Activated naive CD4-positive, alpha-beta T cell treated with anti-CD3 and anti-CD28 coated beads, Interleukin-2, amount 50 U/mL, for 72 hours (primary cell): ENCODE measurements around the gene ZC3H7A. TPM values are rescaled to one million over a fixed set of nuclear protein-coding genes. Genes with fewer than 3 reads are reported as not detected.
"Not testable (repeated sequence)": the region's sequence is repeated elsewhere in the genome, so short reads cannot be mapped to it uniquely, and the experiment has no call there.

Experiments used
- ATAC-seq, 2 donors: fragments of 150-1000 bp; cut with Tn5 transposase; 2 replicates each; pipeline ENCODE4 v1.10.0; 2021; ENCODE audit warnings: mild to moderate bottlenecking in 2 of 2, moderate library complexity in 2 of 2
- DNase-seq, 2 donors: peaks; one replicate each; pipeline ENCODE4 v3.0.0; 2021 to 2022; ENCODE audit warnings: low spot score in 2 of 2
- H3K27ac Mint-ChIP-seq, 2 donors: one replicate each; pipeline ENCODE4 v1.8.0; 2022; ENCODE audit warnings: mild to moderate bottlenecking in 2 of 2, mixed read lengths in 2 of 2
- H3K36me3 Mint-ChIP-seq, 2 donors: one replicate each; pipeline ENCODE4 v1.8.0; 2022; ENCODE audit warnings: mixed read lengths in 2 of 2
- H3K9me3 Mint-ChIP-seq, 2 donors: one replicate each; pipeline ENCODE4 v1.8.0; 2022; ENCODE audit warnings: mixed read lengths in 2 of 2
- total RNA-seq, 2 donors: library from RNA; stranded (reverse); gene quantifications; one replicate each; pipeline ENCODE4 v1.2.3, GENCODE V29; 2022

ZC3H7A gene, protein sequence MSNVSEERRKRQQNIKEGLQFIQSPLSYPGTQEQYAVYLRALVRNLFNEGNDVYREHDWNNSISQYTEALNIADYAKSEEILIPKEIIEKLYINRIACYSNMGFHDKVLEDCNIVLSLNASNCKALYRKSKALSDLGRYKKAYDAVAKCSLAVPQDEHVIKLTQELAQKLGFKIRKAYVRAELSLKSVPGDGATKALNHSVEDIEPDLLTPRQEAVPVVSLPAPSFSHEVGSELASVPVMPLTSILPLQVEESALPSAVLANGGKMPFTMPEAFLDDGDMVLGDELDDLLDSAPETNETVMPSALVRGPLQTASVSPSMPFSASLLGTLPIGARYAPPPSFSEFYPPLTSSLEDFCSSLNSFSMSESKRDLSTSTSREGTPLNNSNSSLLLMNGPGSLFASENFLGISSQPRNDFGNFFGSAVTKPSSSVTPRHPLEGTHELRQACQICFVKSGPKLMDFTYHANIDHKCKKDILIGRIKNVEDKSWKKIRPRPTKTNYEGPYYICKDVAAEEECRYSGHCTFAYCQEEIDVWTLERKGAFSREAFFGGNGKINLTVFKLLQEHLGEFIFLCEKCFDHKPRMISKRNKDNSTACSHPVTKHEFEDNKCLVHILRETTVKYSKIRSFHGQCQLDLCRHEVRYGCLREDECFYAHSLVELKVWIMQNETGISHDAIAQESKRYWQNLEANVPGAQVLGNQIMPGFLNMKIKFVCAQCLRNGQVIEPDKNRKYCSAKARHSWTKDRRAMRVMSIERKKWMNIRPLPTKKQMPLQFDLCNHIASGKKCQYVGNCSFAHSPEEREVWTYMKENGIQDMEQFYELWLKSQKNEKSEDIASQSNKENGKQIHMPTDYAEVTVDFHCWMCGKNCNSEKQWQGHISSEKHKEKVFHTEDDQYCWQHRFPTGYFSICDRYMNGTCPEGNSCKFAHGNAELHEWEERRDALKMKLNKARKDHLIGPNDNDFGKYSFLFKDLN
- 100 to 1,000 TPM; 108 to 150 TPM for total RNA-seq

DNA sequence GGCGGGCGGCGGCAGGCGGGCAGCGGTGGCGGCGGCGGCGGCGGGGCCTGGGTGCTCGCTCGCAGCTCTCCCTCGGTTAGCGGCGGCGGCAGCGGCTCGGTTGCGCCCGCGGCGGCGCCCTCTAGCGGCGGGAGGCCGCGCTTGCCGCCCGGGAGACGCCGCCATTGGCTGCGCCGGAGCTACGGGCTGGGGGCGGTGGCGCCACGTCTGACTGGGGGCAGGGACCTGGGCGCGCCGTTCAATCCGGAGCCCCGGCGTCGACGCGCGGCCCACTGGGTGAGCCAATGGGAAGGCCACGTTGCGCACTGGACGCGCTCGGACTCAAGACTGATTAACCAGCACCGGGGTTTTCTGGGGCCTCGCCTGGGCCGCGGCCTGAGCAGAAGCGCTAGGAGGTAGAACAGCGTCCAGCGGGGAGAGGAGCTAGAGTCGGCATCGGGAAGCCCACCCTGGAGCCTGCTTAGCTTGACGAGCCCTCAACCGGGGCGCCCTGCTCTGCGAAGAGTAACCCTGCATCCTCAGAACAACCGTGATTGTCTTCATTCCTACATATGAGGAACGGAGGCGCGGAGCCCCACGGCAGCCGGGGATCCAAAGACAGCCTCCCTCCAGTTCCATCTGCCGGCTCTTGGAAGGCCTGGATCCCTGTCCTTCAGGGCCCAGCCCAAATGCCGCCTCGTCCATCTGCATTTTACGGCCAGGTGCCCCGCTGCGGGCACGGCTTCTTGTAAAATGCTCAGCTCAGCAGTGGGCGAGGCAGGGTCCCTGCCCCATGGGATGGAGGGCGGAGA is at the start of gene ZC3H7A:
Gene ZC3H7A, minus strand, starts transcription at position 93 of the 791 bp plus-strand sequence. CDS start 14,904 bp downstream, outside the sequence.
- peak within 1 kb of the TSS; percentile 94 to 99 for H3K27ac Mint-ChIP-seq
- ATAC-seq = peak; percentile 96 to 97
- H3K9me3 Mint-ChIP-seq = no peaks in the 10 kb centered on the region
- DNase-seq = peak; percentile 96
- H3K36me3 Mint-ChIP-seq = peaks cover 27 to 37% of the 10 kb centered on the region in 2 donors

DNA sequence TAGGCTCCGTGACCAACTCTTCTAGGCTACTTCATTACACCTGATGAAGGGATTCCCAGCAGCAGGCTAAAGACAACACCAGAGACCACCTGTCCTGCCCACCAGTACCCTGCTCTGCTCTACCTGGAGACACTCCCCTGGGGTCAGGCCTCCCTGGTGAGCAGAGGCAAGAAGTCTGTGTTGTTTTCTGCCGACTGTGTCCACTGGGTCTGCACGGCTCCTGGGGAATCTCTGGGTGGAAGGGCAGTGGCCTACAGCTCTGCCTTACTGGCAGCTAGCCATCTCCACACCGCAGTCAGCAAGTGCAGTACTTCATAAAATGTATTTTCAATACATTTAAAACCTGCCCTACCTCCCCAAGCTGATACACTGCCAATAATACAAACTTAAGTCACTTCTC is 47.4 kb upstream of the ZC3H7A start:
- no peak for ATAC-seq
- no peak for DNase-seq
- peak overlapping the region; percentile 28 to 93 for H3K27ac Mint-ChIP-seq
- peaks cover 19 to 48% of the 10 kb centered on the region in 2 donors for H3K36me3 Mint-ChIP-seq
- H3K9me3 Mint-ChIP-seq = no peaks in the 10 kb centered on the region

DNA sequence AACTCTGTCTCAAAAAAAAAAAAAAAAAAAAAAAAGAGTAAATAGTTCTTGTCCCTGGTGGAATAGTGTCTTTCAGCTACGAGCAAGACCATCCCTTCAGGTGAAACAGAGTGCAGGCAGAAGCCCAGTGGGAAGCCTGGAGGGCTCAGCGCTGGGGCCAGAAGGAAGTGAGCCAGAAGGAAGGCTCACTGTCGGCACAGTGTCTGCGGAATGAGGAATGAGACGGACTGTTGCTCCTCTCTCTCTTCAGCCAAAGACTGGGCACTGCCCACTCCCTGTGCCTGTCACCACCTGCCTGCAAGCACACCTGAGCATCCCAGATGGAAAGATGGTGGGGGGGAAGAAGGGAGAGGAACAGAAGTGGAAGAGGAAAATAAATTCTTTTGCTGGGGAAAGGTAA is 46.8 kb upstream of the ZC3H7A start:
- peaks cover 16 to 44% of the 10 kb centered on the region in 2 donors for H3K36me3 Mint-ChIP-seq
- no peak for ATAC-seq

DNA sequence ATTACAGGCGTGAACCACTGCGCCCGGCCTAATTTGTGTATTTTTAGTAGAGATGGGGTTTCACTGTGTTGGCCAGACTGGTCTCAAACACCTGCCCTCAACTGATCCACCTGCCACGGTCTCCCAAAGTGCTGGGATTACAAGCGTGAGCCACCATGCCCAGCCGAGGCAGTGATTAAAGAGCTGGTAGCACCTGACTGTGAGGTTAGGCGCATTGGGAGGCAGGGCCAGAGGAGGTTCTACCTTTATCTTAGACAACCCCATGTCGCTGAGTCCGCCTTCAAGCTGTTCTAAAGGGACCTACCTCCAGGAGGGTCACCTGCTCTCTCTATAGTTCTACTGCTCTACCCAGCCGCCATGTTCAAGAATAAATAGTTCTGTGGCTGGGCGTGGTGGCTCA is 46.1 kb upstream of the ZC3H7A start:
- DNase-seq = no peak
- H3K27ac Mint-ChIP-seq = peak overlapping the region in 1 of 2 donors; percentile 79
- H3K36me3 Mint-ChIP-seq = peaks cover 15 to 38% of the 10 kb centered on the region in 2 donors
- H3K9me3 Mint-ChIP-seq = no peaks in the 10 kb centered on the region
- no peak for ATAC-seq

More for the DNA sequence above, 46.8 kb upstream of the ZC3H7A start:
- Mint-ChIP-seq H3K9me3 (no peaks in the 10 kb centered on the region), H3K27ac (no peak overlapping the region)
- no peak for DNase-seq

DNA sequence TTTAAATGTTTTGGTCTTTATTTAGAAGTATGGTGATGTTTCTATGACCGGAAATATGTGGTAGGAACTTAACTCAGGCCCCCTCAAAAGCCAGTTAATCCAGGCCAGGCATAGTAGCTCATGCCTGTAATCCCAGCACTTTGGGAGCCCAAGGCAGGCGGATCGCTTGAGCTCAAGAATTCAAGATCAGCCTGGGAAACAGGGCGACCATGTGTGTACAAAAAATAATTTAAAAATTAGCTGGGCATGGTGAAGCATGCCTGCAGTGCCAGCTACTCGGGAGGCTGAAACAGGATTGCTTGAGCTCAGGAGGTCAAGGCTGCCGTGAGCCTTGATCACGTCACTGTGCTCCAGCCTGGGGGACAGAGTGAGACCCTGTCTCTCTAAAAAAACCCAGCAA is 44.0 kb upstream of the ZC3H7A start:
- H3K9me3 Mint-ChIP-seq = no peaks in the 10 kb centered on the region
- H3K36me3 Mint-ChIP-seq = peaks cover 25 to 28% of the 10 kb centered on the region in 2 donors
- ATAC-seq (no peak), DNase-seq (no peak)
- H3K27ac Mint-ChIP-seq = peak overlapping the region in 1 of 2 donors; percentile 29

DNA sequence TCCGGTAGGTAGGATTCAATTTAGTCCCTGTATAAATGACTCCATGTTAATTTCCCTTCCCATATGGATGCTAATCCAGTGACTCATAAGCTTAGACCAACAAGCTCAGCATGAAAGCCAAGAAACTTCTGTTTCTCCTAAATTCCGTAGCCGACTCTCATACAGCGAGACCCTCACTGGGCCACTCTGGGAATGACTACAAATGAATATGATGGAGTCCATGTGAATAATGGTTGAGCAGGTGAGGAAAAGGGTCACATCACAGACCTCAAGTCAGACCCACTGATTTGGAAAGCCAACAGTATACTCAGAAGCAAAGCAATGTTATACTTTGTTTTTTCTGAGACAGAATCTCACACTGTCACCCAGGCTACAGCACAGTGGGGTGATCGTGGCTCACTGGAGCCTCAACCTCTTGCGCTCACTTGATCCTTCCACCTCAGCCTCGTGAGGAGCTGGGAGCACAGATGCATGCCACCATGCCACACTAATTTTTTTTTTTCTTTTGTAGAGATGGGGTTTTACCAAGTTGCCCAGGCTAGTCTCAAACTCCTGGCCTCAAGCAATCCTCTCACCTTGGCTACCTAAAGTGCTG is 39.7 kb upstream of the ZC3H7A start:
- H3K36me3 Mint-ChIP-seq = peaks cover 14 to 18% of the 10 kb centered on the region in 2 donors
- no peak overlapping the region for H3K27ac Mint-ChIP-seq
- no peak for ATAC-seq
- no peaks in the 10 kb centered on the region for H3K9me3 Mint-ChIP-seq
- no peak for DNase-seq

DNA sequence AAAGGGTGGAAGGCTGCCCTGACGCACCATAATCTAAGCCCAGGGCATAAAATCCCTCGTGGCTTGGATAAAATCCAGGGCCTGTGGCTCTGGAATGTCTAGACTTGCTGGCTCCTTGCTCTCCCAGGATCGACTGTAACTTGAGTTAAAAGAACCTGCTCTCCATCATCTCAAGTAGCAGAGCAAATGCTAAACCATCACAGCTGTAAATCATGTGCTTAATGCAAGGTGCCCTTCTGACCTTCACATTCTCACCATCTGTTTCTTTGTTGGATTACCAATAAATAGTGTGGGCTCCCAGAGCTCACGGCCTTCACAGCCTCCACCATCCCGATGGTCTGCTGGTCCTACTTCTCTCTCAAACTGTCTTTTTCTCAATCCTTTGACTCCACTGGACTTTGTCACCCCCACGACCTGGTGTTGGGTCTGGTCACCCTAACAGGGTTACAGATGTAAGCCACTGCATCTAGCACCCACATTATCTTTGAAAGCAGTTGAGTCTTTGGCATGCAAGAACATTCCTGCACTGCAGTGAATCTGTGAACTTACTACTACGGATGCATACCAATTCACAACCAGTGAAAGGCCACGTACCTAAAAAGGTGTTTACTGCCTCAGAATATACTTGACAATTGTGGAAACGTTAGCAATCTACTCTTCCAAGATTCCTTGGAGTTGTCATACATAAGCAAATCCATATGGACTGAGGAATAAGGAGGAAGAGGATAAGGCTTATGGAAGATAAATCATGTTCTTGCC is 39.0 kb upstream of the ZC3H7A start:
- no peak for DNase-seq
- Mint-ChIP-seq H3K36me3 (peaks cover 14 to 18% of the 10 kb centered on the region in 2 donors), H3K9me3 (no peaks in the 10 kb centered on the region), H3K27ac (peak overlapping the region; percentile 7 to 33)
- ATAC-seq = no peak

DNA sequence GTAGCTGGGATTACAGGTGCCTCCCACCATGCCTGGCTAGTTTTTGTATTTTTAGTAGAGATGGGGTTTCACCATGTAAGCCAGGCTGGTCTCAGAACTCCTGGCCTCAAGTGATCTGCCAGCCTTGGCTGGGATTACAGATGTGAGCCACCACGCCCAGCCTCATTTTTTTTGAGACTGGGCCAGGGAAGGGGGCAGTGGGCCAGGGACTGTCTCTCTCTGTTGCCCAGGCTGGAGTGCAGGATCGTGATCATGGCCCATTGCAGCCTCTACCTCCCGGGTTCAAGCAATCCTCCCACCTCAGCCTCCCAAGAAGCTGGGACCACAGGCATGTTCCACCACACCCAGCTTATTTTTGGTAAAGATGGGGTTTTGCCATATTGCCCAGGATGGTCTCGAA is 38.3 kb upstream of the ZC3H7A start:
- no peak overlapping the region for H3K27ac Mint-ChIP-seq

DNA sequence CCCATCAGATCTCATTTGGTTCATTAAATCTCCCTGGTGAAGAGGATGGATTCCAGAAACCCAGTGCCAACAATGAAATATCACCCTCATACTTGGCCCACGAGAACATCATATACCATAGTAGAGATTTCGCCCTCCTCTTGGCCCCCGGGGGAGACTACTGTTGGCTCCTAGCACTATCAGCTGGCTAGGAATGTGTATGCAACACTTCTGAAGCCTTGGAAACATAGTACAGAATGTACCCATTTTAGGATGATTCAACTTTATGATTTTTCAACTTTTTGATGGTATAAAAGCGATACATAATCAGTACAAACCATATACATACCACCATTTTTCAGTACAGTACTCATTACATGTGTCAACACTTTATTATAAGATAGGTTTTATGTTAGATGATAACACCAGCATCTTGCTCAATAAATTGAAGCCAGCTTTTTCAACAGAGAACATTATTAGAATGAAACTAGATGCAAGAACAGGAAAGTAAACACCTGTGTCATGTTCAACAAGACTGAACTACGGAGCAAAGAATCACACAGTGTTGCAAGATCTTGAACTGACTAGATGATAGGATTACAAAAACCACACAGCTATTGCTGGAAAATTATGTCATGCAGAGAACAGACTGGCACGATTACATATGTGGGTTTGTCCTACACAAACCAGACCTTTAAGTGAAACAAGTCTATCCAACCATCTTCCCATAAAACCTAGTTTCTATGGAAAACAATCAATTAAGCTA is 37.1 kb upstream of the ZC3H7A start:
- H3K9me3 Mint-ChIP-seq = no peaks in the 10 kb centered on the region
- ATAC-seq (no peak), DNase-seq (no peak)
- H3K36me3 Mint-ChIP-seq = peaks cover 4 to 10% of the 10 kb centered on the region in 2 donors
- H3K27ac Mint-ChIP-seq = no peak overlapping the region

More for the DNA sequence above, 38.3 kb upstream of the ZC3H7A start:
- DNase-seq (no peak), ATAC-seq (no peak)
- H3K9me3 Mint-ChIP-seq = no peaks in the 10 kb centered on the region
- H3K36me3 Mint-ChIP-seq = peaks cover 14% of the 10 kb centered on the region in 2 donors

DNA sequence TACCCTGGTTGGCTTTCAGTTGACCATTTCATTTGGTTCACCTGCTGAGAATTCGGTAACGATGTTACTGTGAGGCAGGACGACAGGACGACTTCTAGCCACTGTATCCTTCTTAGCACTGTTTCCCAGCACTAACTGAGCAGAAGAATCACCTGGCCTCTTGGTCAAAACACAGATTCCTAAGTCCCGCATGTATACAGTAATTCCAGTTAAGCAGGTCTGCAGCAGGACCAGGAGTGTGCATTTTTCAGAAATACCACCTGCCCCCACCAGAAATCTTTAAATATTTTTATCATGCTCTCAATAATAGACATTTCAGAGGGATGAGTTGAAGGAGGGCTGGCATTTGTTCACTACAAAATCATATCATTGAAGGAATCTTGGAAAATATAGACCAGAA is 31.6 kb upstream of the ZC3H7A start:
- Mint-ChIP-seq H3K27ac (no peak overlapping the region), H3K36me3 (no peaks in the 10 kb centered on the region), H3K9me3 (no peaks in the 10 kb centered on the region)
- ATAC-seq (no peak), DNase-seq (no peak)

DNA sequence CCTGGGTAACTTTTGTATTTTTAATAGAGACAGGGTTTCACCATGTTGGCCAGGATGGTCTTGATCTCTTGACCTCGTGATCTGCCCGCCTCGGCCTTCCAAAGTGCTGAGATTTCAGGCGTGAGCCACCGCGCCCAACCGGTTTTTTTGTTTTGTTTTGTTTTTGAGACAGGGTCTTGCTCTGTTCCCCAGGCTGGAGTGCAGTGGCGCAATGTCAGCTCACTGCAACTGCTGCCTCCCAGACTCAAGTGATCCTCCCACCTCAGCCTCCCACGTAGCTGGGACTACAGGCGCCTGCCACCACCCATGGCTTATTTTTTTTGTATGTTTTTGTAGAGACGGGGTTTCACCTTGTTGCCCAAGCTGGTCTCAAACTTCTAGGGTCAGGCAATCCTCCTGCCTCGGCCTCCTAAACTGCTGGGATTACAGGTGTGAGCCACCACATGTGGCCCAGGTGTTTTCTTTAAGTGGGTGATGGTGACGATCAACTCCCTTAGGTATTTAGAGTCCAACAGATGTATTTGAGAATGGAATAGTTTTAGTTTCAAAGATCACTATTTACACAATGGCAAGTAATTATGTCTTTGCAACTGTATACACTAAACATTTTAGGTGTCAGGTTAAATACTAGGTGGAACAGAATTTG is 28.6 kb upstream of the ZC3H7A start:
- H3K9me3 Mint-ChIP-seq, ATAC-seq, DNase-seq, H3K27ac Mint-ChIP-seq, H3K36me3 Mint-ChIP-seq: not testable (repeated sequence)

DNA sequence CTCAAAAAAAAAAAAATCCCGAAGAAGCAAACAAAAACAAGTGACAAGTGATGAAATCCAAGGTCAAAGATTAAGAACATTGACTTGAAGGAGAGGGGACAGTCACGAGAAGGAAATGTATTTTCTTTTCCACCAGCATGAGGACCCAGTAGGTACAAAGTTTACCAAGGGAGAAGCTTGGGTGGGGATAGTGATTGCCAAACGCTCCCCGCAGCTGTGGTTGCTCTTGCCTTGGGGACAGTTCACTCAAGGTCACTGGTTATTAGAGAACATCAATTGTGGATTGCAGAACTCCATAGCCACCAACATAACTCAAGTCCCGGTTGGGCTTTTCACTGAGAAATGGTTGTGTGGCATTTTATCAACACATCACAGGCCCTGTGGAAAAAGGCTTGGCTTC is 27.3 kb upstream of the ZC3H7A start:
- no peak for DNase-seq
- Mint-ChIP-seq H3K27ac (no peak overlapping the region), H3K36me3 (no peaks in the 10 kb centered on the region), H3K9me3 (no peaks in the 10 kb centered on the region)
- no peak for ATAC-seq

DNA sequence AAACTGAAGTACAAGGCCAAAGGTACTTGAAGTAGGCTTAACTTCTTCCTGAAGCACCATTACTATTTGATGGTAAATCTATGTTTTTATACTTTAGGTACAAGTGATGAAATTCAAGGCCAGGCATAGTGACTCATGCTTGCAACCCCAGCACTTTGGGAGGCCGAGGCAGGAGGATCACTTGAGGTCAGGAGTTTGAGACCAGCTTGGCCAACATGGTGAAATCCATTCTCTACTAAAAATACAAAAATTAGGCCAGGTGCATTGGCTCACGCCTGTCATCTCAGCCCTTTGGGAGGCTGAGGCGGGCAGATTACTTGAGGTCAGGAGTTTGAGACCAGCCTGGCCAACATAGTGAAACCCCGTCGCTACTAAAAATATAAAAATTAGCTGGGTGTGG is 26.6 kb upstream of the ZC3H7A start:
- not testable (repeated sequence) for DNase-seq, ATAC-seq, H3K9me3 Mint-ChIP-seq, H3K27ac Mint-ChIP-seq, H3K36me3 Mint-ChIP-seq

DNA sequence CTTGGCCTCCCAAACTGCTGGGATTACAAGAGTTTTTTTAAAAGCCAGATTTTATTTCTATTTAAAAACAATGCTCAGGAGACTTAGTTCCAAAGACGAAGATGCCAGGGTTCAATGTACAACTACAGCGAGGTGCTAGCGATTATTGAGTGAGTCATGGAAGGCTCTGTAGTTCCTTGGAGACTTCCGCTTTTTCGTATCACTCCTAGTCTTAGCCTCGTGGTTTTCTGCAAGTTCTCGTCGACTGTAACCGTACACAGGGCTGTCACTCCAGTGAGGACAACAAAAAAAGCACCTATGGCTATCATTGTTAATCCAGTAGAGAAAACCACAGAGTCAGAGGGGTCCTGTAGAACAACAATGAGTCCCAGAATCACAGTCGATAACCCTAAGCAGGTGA is 22.7 kb upstream of the ZC3H7A start:
- H3K9me3 Mint-ChIP-seq = no peaks in the 10 kb centered on the region
- no peak overlapping the region for H3K27ac Mint-ChIP-seq
- no peak for DNase-seq
- H3K36me3 Mint-ChIP-seq = no peaks in the 10 kb centered on the region
- no peak for ATAC-seq
